ENCODE measurements around the gene TENM4.

Gene TENM4

GRCh38 chr11:79086056-79086455, 354.8 kb downstream of the TENM4 start:
- no peak for DNase-seq (ENCODE audit: low read depth in 3 of 3)

GRCh38 chr11:79084382-79084781, 356.4 kb downstream of the TENM4 start:
- no peak for DNase-seq (ENCODE audit: low read depth in 3 of 3)

- DNase-seq (ENCODE audit: low read depth in 3 of 3), result no peak
Observed at GRCh38 chr11:79083352-79083751, 357.5 kb downstream of the TENM4 start.

- no peak for DNase-seq (ENCODE audit: low read depth in 3 of 3)
Observed at GRCh38 chr11:79082907-79083306, 357.9 kb downstream of the TENM4 start.

- DNase-seq (ENCODE audit: low read depth in 3 of 3), result no peak
Observed at GRCh38 chr11:79082280-79082679, 358.6 kb downstream of the TENM4 start.

- no peak for DNase-seq (ENCODE audit: low read depth in 3 of 3)
Observed at GRCh38 chr11:79081471-79082031, 359.3 kb downstream of the TENM4 start.

GRCh38 chr11:79080551-79080950, 360.3 kb downstream of the TENM4 start:
- DNase-seq (ENCODE audit: low read depth in 3 of 3), result no peak

GRCh38 chr11:79078999-79079398, 361.8 kb downstream of the TENM4 start:
- DNase-seq (ENCODE audit: low read depth in 3 of 3), result no peak

GRCh38 chr11:79078456-79078855, 362.4 kb downstream of the TENM4 start:
- DNase-seq (ENCODE audit: low read depth in 3 of 3), result no peak

GRCh38 chr11:79077702-79078330, 363.0 kb downstream of the TENM4 start:
- DNase-seq (ENCODE audit: low read depth in 3 of 3), result no peak

GRCh38 chr11:79076526-79077115, 364.2 kb downstream of the TENM4 start:
- no peak for DNase-seq (ENCODE audit: low read depth in 3 of 3)

- DNase-seq (ENCODE audit: low read depth in 3 of 3), result no peak
Observed at GRCh38 chr11:79074547-79074946, 366.3 kb downstream of the TENM4 start.

GRCh38 chr11:79071190-79071589, 369.6 kb downstream of the TENM4 start:
- DNase-seq (ENCODE audit: low read depth in 3 of 3), result no peak

- no peak for DNase-seq (ENCODE audit: low read depth in 3 of 3)
Observed at GRCh38 chr11:79070518-79070917, 370.3 kb downstream of the TENM4 start.

- DNase-seq (ENCODE audit: low read depth in 3 of 3), result no peak
Observed at GRCh38 chr11:79069504-79069903, 371.3 kb downstream of the TENM4 start.

GRCh38 chr11:79068356-79068755, 372.5 kb downstream of the TENM4 start:
- DNase-seq (ENCODE audit: low read depth in 3 of 3), result no peak

GRCh38 chr11:79067352-79067679, 373.5 kb downstream of the TENM4 start:
- no peak for DNase-seq (ENCODE audit: low read depth in 3 of 3)

- DNase-seq (ENCODE audit: low read depth in 3 of 3), result no peak
Observed at GRCh38 chr11:79066456-79067351, 374.1 kb downstream of the TENM4 start.

- no peak for DNase-seq (ENCODE audit: low read depth in 3 of 3)
Observed at GRCh38 chr11:79062814-79063762, 377.7 kb downstream of the TENM4 start.

- DNase-seq (ENCODE audit: low read depth in 3 of 3), result no peak
Observed at GRCh38 chr11:79060081-79060953, 380.5 kb downstream of the TENM4 start.

- no peak for DNase-seq (ENCODE audit: low read depth in 3 of 3)
Observed at GRCh38 chr11:79059141-79059540, 381.7 kb downstream of the TENM4 start.

Measured in stimulated activated CD4-positive, alpha-beta T cell treated with anti-CD3 and anti-CD28 coated beads, TNF-alpha, amount 100 ng/mL, for 48 hours (primary cell).